ENCODE results near the gene HBP1. TPM values are rescaled to one million over a fixed set of nuclear protein-coding genes. Genes with fewer than 3 reads are reported as not detected.
"Not testable (repeated sequence)": the region's sequence is repeated elsewhere in the genome, so short reads cannot be mapped to it uniquely, and the experiment has no call there.

Gene HBP1
- total and polyA plus RNA-seq, 2 experiments from 2014 or later, result 36.0 to 52.8 TPM

GRCh38 chr7:107244613-107245012 is 75.8 kb downstream of the HBP1 start (continued):
- TF ChIP-seq, protein P1, sequence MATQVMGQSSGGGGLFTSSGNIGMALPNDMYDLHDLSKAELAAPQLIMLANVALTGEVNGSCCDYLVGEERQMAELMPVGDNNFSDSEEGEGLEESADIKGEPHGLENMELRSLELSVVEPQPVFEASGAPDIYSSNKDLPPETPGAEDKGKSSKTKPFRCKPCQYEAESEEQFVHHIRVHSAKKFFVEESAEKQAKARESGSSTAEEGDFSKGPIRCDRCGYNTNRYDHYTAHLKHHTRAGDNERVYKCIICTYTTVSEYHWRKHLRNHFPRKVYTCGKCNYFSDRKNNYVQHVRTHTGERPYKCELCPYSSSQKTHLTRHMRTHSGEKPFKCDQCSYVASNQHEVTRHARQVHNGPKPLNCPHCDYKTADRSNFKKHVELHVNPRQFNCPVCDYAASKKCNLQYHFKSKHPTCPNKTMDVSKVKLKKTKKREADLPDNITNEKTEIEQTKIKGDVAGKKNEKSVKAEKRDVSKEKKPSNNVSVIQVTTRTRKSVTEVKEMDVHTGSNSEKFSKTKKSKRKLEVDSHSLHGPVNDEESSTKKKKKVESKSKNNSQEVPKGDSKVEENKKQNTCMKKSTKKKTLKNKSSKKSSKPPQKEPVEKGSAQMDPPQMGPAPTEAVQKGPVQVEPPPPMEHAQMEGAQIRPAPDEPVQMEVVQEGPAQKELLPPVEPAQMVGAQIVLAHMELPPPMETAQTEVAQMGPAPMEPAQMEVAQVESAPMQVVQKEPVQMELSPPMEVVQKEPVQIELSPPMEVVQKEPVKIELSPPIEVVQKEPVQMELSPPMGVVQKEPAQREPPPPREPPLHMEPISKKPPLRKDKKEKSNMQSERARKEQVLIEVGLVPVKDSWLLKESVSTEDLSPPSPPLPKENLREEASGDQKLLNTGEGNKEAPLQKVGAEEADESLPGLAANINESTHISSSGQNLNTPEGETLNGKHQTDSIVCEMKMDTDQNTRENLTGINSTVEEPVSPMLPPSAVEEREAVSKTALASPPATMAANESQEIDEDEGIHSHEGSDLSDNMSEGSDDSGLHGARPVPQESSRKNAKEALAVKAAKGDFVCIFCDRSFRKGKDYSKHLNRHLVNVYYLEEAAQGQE (IDR thresholded peaks at IDR 0.05; ENCODE audit: unreplicated experiment), result no peak

GRCh38 chr7:107246836-107247235 is 78.0 kb downstream of the HBP1 start:
- not testable (repeated sequence) for H3K4me1 Mint-ChIP-seq; H3K79me2 ChIP-seq (replicated peaks; ENCODE audit: insufficient read depth); H3K9me2 ChIP-seq (ENCODE audit: insufficient read depth); H3K4me3 Mint-ChIP-seq; DNase-seq (ENCODE audit: low spot score); H2AFZ ChIP-seq; H3K4me3 ChIP-seq; H3K27me3 Mint-ChIP-seq (ENCODE audit: insufficient read depth, low read depth, poor library complexity); H4K20me1 ChIP-seq (replicated peaks; ENCODE audit: insufficient read depth); H3K27ac ChIP-seq (ENCODE audit: low read depth); H3K4me2 ChIP-seq; ATAC-seq; H3K27me3 ChIP-seq (ENCODE audit: insufficient read depth); H3K4me1 ChIP-seq (ENCODE audit: insufficient read depth); H3K27ac Mint-ChIP-seq; H3K36me3 ChIP-seq (ENCODE audit: insufficient read depth); H3F3A ChIP-seq (replicated peaks; ENCODE audit: low read depth)
- Mint-ChIP-seq H3K36me3 (ENCODE audit: low read depth) (peaks cover 45% of the 10 kb centered on the region; the same call in 2 of the 3 replicates), H3K9me3 (peaks cover 15% of the 10 kb centered on the region; the same call in 2 of the 3 replicates)

- no peak overlapping the region for H3K4me2 ChIP-seq
- no peaks in the 10 kb centered on the region for H3K27me3 ChIP-seq (ENCODE audit: insufficient read depth)
- Mint-ChIP-seq H3K27me3 (ENCODE audit: insufficient read depth, low read depth, poor library complexity) (peaks cover 1% of the 10 kb centered on the region), H3K27ac (0 out of 2 replicates have a peak overlapping the region, but pooled peaks have one; percentile 20), H3K36me3 (ENCODE audit: low read depth) (peaks cover 38% of the 10 kb centered on the region; the same call in 2 of the 3 replicates), H3K4me3 (no peak overlapping the region), H3K9me3 (peaks cover 13% of the 10 kb centered on the region; the same call in 2 of the 3 replicates), H3K4me1 (peaks cover 3% of the 10 kb centered on the region; the same call in 2 of the 3 replicates)
- H2AFZ ChIP-seq, result no peak overlapping the region
- H3K27ac ChIP-seq (ENCODE audit: low read depth), result no peak overlapping the region
- H3K4me3 ChIP-seq, result no peak overlapping the region
- DNase-seq (ENCODE audit: low spot score), result no peak
- 0 out of 2 replicates have a peak, but pooled peaks cover 4% of the 10 kb centered on the region for H3K36me3 ChIP-seq (ENCODE audit: insufficient read depth)
- ATAC-seq, result no peak
- no peaks in the 10 kb centered on the region for H3F3A ChIP-seq (replicated peaks; ENCODE audit: low read depth)
- no peaks in the 10 kb centered on the region for H3K79me2 ChIP-seq (replicated peaks; ENCODE audit: insufficient read depth)
- H3K9me2 ChIP-seq (ENCODE audit: insufficient read depth), result no peaks in the 10 kb centered on the region
- no peaks in the 10 kb centered on the region for H4K20me1 ChIP-seq (replicated peaks; ENCODE audit: insufficient read depth)
- peaks cover 3% of the 10 kb centered on the region; the same call in 1 of the 2 replicates for H3K4me1 ChIP-seq (ENCODE audit: insufficient read depth)
- TF ChIP-seq CTCF (conservative IDR thresholded peaks at IDR 0.05; ENCODE audit: low read depth in 2 of 2) (no peak), ETS1 (IDR thresholded peaks at IDR 0.05) (no peak), JUNB (IDR thresholded peaks at IDR 0.05; ENCODE audit: unreplicated experiment) (no peak), ZNF331 (CRISPR knock-in tag; IDR thresholded peaks at IDR 0.05; ENCODE audit: low read depth) (no peak), ZNF114 (CRISPR knock-in tag; IDR thresholded peaks at IDR 0.05) (no peak), EZH2 (IDR thresholded peaks at IDR 0.05; ENCODE audit: low read depth, unreplicated experiment) (no peak)
Observed at GRCh38 chr7:107248551-107249316, 79.9 kb downstream of the HBP1 start.
